Fibroblast of skin of right quadriceps (primary cell): ENCODE results near the gene ZCWPW2.
A peak's percentile ranks its signal among the peaks of the same experiment; 100 is the strongest.

Experiments used
- DNase-seq: peaks from one replicate; pipeline ENCODE4 v3.0.0-alpha.2; 2013

The ZCWPW2 gene

DNA sequence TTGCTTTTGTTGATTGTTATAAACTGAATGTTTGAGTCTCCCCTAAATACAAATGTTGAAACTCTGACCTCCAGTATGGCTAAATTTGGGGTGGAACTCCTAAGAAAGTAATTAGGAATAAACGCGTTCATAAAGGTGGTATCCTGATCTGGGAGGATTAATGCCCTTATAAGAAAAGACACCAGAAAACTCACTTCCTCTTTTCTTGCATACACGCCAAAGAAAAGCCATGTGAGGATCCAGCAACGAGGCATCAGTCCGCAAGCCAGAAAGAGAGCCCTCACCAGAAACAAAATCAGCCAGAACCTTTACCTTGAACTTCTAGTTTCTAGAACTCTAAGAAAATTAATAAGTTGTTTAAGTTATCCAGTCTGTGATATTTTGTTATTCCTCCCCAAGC is 37.5 kb downstream of the ZCWPW2 start:
- DNase-seq = no peak

GRCh38 chr3:28388978-28389377 is 40.5 kb downstream of the ZCWPW2 start:
- DNase-seq = no peak

DNA sequence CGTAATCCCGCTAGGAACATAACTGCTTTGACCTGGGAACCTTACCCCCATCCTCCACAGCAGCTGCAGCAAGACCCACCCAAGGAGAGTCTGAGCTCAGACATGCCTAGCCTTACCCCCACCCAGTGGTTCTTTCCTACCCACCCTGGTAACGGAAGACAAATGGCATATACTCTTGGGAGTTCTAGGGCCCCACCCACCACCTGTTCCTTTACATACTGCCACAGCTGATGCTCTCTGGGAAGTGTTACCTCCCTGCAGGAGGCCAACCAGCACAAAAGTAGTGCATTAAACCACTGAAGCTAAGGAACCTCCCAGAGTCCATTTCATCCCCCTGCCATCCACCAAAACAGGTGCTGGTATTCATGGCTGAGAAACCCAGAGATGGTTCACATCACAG is 50.7 kb downstream of the ZCWPW2 start:
- DNase-seq = no peak

DNA sequence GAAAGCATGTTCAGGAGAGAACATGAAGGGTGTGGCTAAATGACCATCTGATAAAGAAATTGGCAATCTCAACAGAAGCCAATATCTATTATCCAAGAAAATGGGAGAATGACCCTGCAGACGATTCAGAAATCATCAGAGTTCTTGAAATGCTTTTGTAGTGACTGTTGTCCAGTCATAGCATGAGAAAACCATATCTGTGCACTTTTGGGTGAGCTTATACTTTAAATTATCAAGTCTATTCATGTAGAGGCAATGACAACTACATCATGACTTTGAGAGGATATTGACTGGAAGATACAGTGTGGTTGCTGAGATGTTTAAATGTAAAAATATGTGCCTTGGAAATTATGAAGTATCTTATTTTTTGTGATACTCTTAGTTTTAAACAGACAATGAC is 57.7 kb downstream of the ZCWPW2 start:
- no peak for DNase-seq

- no peak for DNase-seq
Measured at GRCh38 chr3:28449398-28449797, 100.9 kb downstream of the ZCWPW2 start.

- no peak for DNase-seq
Measured at GRCh38 chr3:28462866-28463265, 114.3 kb downstream of the ZCWPW2 start.

DNA sequence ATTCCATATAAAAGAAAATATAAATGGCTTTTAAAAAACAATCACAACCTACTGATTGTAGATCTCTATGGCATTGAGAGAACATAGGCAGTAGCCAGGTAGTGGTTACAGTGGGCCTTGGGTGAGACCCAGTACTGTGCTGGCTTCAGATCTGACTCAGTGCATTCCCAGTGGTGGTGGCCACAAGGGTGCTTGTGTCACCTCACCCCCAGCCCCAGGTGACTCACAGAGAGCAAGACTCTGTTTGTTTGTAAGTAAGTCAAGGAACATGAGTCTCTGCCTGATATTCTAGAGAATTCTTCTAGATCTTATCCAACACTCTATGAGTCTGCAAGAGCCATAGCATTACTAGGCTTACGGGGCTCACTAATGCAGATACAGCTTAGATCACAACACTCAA is 118.9 kb downstream of the ZCWPW2 start:
- no peak for DNase-seq

GRCh38 chr3:28476194-28476593 is 127.7 kb downstream of the ZCWPW2 start:
- peak; percentile 28 for DNase-seq

- DNase-seq = no peak
Measured at GRCh38 chr3:28476764-28477163, 128.2 kb downstream of the ZCWPW2 start.

DNA sequence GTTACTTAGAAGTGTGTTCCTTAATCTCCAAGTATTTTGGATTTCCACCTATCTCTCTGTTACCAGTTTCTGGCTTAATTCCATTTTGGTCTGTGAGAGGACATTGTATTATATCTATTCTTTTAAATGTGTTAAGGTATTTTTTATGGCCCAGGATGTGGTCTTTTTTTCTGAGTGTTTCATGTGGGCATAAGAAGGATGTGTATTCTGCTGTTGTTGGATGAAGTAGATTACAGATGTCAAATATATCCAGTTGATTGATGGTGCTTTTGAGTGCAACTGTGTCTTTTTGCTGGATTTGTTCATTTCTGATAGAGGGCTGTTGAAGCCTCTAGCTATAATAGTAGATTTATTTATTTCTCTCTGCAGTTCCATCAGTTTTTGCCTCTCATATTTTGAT is 136.6 kb downstream of the ZCWPW2 start:
- DNase-seq = no peak

GRCh38 chr3:28495301-28495700 is 146.8 kb downstream of the ZCWPW2 start:
- no peak for DNase-seq

DNA sequence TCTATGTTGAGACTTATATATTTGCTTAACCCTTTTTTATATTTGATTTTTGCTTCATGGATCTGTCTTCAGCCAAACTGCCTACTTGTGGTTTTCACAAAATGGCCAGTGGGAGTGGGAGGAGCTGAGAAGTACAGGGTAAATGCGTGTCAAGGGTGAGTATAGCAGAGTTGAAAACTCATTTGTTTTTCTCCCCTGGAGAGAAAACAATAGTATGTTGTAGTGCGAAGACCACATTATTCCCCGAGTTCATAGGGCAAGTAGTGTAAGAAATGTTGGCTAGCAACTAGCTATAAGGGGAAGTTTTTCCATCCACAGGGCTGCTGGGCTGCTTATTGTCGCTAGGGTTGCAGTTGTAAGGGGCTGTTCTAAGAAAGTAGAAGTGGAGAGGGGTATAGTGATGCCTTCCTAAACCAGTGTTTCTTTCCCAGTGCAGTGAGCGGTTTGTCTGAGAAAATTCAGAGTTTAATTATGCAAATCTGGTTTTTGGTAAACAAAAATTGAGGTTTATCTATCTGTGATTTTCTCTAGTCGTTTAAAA is 153.9 kb downstream of the ZCWPW2 start:
- no peak for DNase-seq

DNA sequence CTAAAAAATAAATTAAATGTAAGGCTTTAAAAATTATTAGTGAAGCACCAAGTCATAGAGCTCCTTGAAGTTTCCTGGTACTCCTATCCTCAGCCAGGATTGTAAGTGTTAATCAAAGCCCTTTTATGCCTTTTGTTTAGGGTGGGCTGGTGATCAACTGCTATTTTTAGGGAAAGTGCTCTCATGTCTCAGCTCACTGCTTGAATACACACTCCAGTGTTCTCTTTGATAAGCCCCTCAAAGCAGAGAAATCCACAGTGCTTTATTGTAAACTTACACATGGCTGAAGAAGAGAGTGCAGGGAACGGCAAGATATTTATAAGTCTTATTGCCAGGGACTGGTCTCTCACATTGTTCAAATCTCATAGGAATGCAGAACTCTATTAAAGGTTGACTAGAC is 156.5 kb downstream of the ZCWPW2 start:
- DNase-seq = no peak

GRCh38 chr3:28521663-28522062 is 173.1 kb downstream of the ZCWPW2 start:
- no peak for DNase-seq

DNA sequence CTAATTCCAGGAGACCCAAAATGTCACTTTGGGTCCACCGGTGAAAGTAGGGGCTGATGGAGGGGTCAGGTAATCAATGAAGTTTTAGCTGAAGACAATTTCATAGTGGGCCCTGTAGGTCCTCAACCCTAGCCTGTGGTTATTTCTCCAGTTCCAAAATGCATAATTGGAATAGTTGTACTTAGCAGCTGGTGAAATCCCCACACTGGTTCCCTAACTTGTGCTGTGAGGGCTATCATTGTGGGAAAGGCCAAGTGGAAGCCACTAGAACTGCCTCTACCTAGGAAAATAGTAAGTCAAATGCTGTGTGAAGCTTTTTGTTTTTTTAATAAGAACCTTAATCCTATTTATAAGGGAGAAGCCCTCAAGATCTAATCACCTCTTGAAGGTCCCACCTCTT is 193.8 kb downstream of the ZCWPW2 start:
- no peak for DNase-seq

- no peak for DNase-seq
Measured at GRCh38 chr3:28544236-28544635, 195.7 kb downstream of the ZCWPW2 start.

DNA sequence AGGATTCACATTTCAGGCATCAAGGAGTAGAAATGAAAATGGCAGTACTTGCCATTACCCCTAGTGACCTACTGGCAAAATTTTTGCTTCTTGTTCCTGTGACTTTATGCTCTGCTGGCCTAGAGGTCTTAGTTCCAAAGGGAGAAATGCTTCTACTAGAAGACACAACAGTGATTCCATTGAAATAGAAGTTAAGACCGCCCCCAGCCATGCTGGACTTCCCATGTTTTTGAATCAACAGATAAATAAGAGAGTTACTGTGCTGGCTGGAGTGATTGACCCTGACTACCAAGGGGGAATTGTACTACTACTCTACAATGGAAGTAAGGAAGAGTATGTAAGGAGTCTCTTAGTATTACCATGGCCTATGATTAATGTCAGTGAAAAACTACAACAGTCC is 196.3 kb downstream of the ZCWPW2 start:
- no peak for DNase-seq

DNA sequence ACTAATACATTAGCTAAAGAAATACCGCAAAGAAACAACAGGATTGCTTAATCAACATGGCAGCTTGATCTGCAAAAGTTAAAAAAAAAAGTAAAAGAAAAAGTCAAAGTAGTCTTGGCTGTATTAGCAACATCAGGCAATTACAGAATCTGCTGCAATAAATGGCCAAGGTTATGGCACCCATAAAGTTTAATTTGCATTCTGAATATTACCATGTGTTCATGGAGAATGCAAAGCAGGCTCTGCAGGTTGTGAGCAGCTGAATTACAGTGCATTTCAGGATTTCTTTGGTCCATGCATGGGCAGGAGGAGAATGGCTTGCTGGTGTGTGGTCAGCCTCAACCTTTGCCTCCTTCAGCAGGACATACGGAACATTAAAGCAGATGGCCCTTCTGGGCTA is 199.2 kb downstream of the ZCWPW2 start:
- no peak for DNase-seq

DNA sequence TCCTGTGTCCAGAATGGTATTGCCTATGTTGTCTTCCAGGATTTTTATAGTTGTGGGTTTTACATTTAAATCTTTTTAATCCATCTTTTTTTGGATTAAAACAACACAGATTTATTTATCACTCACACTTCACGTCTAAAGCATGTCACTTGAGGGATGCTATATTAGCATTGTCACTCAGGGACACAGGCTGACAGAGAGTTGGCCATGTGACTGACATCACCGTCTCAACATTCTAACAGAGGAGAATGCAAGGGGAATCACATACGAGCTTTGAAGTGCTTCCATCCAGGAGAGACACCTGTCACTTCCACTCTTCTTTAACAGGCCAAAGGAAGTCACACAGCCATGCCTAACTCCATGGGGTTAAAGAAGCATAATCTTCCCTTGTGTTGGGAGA is 204.7 kb downstream of the ZCWPW2 start:
- no peak for DNase-seq

- DNase-seq = no peak
Measured at GRCh38 chr3:28556195-28556594, 207.7 kb downstream of the ZCWPW2 start.

GRCh38 chr3:28564211-28564610 is 215.7 kb downstream of the ZCWPW2 start:
- no peak for DNase-seq

DNA sequence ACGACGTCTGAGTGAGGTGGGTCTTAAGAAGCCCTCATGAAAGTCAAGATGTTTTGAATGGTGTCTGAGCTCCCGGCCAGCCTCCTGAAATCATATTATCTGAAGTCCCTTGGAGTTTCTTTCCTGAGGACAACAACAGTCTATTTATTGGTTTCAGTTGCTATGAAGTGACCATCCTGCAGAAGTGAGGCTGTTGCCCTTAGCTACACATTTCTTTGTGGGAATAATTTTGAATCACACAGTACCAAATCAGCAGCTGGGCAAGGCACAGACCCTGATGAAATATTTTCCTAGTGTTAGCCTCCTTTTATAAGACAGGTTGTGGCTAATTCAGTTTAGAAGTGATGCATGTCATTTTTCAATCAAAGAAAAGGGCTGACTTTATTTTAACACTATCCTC is 220.8 kb downstream of the ZCWPW2 start:
- no peak for DNase-seq

GRCh38 chr3:28574036-28574435 is 225.5 kb downstream of the ZCWPW2 start:
- no peak for DNase-seq

GRCh38 chr3:28575100-28575745 is 226.7 kb downstream of the ZCWPW2 start:
- DNase-seq = no peak
